Astrocyte of the hippocampus (primary cell): Measurements from ENCODE around the gene PRR16.
"Not testable (repeated sequence)": the region's sequence is repeated elsewhere in the genome, so short reads cannot be mapped to it uniquely, and the experiment has no call there.

Experiments
- DNase-seq: peaks from one replicate; pipeline ENCODE4 v3.0.0; 2011; ENCODE audit warnings: low read depth, low spot score

PRR16 gene

DNA sequence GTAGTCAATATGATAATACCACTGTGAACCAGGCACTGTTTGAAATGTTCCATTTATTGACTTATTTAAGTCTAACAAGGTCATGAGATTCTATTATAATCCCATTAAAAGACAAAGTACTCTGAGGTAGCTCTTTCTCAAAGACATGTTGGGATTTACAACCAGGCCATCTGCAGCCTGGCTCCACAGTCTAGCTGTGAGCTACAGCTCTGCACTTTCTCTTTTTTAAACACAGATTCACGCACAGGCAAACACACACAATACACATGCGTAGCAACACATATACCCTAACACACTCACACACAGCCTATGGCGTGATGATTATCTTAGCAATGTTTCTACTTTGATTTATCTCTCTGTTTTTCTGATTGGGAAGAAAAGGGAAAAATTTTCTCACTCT, 174.3 kb downstream of the PRR16 start:
- DNase-seq: no peak

DNA sequence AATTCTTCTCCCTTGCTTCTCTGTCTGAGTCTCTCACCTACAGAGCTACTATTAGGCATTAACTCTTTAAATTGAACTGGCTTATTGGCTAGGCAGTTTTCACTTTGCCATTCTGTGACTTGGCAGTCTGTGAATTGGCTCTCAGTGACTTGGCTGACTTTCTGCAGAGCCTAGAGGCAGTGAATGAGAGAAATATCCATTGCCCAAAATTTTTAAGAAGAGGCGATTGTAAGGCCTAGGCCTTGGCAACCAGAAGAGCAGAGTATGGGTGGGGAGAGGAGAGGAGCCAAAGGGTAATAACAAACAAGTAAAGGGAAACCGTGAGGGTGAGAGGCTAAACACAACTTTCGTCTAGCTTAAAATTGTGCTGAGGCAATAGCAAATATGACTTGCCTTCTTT, 176.7 kb downstream of the PRR16 start:
- no peak for DNase-seq

GRCh38 chr5:120644516-120644915, 180.4 kb downstream of the PRR16 start:
- no peak for DNase-seq

DNA sequence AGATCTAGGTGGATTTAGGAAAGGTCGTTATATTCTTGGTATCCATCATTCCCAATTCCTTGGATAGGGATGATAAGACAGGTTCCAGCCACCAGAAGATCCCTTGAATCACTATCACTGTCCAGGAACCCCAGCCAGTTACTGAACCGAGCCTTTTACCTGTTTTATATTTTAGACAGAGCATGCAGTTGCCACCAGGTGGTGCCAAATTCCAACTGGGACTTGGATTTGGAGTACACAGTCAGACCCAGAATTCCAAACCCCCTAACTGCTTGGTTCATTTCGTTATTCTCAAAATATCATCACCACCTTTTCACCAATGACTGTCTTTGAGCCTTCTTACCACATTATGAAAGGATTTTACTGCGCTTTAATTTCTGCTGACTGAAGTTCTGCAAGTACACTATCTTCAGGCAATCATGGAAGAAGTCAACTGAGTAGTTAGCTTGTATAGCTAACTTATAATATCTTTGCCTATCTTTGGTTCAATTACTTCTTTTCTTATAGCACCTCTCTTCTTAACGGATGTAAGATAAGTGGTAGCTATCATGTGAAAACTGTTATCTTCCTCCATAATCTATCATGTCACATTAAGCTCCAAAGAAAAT, 191.8 kb downstream of the PRR16 start:
- peak; percentile 55 for DNase-seq

DNA sequence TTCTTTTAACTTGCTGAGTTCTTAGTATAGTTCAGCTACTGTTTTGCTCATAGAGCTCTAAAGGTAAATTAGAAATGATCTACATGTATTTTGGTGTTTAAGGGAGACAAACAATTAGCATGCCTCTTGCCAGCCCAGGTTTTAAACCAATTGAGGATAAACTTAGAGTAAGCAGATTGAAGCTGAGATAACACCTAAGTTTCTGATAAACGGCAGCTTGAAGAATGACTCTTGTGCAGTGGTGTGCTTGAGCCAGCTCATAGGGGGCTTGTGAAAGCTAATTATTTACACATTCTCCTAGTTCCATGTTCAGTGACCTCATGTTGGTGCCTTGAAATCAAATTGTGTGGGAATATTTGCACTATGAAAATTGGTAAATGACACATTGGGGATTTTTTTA, 193.0 kb downstream of the PRR16 start:
- DNase-seq: no peak

- no peak for DNase-seq
Measured at GRCh38 chr5:120677481-120677880, 213.4 kb downstream of the PRR16 start.

DNA sequence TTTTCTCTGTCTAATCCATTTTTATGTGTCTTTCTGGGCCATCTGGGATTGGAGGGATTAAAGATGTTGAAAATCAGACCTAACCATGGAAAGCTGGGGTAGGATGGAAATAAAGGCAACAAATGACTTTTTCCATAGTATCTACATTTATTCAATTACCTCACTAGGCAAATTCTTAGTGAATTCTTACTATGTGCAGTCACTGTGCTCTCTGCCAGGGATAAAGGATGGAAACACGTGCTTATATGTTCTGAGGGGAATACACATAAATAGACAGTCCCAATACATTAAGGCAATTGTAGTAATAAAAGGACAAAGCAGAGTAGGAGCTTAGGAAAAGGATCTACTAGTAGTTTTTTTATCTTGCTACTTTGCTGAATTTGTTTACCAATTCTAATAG, 214.2 kb downstream of the PRR16 start:
- DNase-seq: peak; percentile 53

GRCh38 chr5:120682851-120683250, 218.8 kb downstream of the PRR16 start:
- peak; percentile 54 for DNase-seq

GRCh38 chr5:120683580-120683979, 219.5 kb downstream of the PRR16 start:
- DNase-seq: peak; percentile 47

- peak; percentile 37 for DNase-seq
Measured at GRCh38 chr5:120684213-120684612, 220.1 kb downstream of the PRR16 start.

DNA sequence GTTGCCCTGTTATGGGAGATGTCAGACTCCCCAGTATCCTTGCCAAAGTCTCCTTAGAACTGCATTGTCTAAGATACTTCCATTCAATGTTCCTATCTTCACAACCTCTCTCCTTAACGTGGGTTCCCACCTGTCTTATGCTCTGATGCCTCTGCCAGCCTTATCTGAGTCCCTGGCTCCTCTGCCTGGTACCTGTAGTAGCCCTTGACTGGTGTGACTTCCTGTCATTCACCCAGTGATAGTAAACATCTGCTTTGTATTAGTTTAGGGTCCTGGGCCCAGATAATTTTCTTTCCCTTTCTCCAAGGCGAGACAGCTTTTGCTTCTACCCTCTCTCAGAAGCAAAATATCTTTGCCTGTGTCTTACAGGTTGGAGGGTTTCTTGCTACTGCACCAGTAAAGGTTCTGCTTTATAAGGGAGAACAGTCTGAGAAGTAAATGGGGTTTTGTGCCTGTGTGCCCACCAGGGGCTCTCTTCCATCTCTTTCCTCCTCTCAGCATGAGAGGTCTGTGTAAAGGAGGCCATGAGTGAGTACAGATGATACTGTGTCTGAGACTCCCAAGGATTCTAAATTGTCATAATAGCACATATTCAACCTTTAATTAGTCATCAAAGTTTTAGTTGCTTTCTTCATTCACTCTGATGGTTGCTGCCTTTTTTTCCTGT, 220.8 kb downstream of the PRR16 start:
- no peak for DNase-seq

DNA sequence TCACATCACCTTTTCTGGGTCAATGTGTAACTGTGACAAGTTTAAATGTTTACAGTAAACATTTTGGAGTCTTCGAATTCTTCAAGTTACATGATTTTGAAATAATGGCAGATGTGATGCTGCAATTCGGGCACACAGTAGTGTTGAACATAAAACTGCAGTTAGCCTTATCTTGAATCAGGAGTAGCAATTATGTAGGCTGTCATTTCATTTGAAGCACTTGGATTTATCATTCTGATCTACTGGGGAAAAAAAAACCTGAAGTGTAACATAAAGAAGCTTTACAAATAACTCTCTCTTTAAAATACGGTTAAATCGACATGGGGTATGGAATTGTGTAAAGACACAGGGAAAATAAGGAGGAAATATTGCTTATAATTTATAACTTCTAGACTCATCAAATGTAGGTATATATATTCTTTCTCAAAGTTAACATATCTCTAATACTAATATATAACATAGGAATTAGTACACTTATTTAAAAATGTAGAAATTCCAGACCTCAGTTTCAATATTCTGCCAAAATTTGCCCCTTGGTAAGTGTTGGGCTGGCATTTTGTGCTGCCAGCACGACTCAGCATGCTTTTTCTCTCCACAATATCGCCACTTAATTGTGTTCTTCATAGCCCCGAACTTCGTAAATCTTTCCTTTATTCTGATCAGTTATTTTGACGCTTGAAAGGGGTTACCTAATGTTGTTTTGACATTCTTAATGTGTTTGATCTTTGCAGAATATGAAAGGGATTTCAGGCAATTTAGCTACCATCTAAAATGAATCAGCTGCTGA, 226.7 kb downstream of the PRR16 start:
- peak; percentile 56 for DNase-seq

DNA sequence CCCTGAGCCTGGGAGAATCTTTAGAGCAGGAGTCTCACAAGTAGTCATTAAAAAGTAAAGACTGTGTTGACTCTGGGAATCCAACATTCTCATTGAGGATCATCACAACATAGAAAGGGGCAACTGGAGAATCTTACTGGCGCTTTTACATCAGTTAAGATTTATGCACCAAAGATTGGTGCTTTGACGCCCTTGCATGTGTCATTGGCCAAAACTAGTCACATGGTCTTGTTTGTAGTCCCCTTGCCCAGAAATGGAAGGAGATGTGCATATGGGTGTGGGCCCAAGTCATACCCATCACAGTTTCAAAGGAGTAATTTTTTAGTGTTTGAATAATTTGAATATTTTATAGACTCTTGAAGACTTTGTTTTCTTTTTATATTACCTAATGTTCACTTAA, 228.2 kb downstream of the PRR16 start:
- DNase-seq: no peak

GRCh38 chr5:120695368-120695880, 231.3 kb downstream of the PRR16 start:
- no peak for DNase-seq

GRCh38 chr5:120697147-120697546, 233.0 kb downstream of the PRR16 start:
- no peak for DNase-seq

DNA sequence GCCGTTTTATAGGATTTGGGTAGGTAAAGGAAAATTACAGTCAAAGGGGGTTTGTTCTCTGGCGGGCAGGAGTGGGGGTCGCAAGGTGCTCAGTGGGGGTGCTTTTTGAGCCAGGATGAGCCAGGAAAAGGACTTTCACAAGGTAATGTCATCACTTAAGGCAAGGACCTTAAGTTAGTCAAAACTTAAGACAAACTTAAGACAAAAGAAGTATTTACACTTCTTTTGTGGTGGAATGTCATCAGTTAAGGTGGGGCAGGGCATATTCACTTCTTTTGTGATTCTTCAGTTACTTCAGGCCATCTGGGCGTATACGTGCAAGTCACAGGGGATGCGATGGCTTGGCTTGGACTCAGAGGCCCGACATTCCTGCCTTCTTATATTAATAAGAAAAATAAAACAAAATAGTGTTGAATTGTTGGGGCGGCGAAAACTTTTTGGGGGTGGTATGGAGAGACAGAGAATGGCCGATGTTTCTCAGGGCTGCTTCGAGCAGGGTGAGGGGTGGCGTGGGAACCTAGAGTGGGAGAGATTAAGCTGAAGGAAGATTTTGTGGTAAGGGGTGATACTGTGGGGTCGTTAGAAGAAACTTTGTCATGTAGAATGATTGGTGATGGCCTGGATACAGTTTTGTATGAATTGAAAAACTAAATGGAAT, 233.7 kb downstream of the PRR16 start:
- not testable (repeated sequence) for DNase-seq

- DNase-seq: not testable (repeated sequence)
Measured at GRCh38 chr5:120700653-120701052, 236.6 kb downstream of the PRR16 start.

DNA sequence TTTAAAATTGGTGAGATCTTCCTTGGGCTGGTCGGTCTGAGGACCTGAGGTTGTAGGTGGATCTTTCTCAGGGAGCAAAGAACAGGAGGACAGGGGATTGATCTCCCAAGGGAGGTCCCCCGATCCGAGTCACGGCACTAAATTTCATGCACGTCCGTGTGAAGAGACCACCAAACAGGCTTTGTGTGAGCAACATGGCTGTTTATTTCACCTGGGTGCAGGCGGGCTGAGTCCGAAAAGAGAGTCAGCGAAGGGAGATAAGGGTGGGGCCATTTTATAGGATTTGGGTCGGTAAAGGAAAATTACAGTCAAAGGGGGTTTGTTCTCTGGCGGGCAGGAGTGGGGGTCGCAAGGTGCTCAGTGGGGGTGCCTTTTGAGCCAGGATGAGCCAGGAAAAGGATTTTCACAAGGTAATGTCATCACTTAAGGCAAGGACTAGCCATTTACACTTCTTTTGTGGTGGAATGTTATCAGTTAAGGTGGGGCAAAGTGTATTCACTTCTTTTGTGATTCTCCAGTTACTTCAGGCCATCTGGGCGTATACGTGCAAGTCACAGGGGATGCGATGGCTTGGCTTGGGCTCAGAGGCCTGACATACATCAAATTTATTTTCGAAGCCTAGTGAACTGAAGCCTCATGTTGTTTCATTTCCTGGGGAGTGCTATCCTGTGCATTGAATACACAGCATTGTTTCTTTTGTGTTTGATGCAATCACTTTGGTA, 238.9 kb downstream of the PRR16 start:
- DNase-seq: not testable (repeated sequence)

- DNase-seq: no peak
Measured at GRCh38 chr5:120703918-120704587, 240.0 kb downstream of the PRR16 start.

GRCh38 chr5:120706877-120707276, 242.8 kb downstream of the PRR16 start:
- no peak for DNase-seq

DNA sequence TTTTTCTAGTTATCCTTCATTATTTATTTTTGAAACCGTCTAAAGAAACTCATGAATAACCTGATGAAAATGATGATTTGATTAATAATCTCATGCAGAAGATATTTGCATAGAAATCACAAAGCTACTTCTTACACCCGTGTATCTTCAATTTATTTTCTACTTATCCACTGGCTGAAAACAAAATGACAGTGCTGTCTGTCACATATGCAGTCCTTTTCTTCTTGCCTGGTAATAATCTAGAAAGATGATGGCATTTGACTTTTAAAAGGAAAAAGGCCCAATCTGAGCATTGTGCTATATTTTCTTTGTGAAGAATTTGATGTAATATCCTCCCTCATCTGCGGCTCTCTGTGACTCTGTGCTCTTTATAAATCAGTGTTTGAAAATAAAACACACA, 253.3 kb downstream of the PRR16 start:
- no peak for DNase-seq
